ENCODE data around the gene PARD3.

The PARD3 gene

DNA sequence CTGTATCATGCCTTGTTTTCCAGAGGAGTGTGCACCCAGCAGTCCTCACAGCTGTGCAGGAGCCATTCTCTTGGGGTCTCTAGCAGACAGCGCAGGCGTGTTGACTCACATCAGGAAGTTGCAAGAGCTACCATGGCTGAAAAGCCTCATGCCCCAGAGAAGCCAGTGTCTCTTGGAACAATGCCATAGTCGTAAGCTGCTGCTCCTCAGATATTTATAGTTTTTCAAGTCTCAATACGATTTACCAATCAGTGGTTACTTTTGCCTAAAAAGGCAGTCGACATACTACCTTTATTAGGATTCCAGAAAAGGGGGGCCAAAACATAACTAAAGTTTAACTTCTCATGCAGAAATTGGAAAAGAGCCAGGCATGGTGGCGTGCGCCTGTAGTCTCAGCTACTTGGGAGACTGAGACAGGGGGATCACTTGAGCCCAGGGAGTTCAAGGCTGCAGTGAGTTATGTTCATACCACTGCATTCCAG, 407.7 kb downstream of the PARD3 start:
- peak in 1 of 2 experiments; percentile 7 for DNase-seq

DNA sequence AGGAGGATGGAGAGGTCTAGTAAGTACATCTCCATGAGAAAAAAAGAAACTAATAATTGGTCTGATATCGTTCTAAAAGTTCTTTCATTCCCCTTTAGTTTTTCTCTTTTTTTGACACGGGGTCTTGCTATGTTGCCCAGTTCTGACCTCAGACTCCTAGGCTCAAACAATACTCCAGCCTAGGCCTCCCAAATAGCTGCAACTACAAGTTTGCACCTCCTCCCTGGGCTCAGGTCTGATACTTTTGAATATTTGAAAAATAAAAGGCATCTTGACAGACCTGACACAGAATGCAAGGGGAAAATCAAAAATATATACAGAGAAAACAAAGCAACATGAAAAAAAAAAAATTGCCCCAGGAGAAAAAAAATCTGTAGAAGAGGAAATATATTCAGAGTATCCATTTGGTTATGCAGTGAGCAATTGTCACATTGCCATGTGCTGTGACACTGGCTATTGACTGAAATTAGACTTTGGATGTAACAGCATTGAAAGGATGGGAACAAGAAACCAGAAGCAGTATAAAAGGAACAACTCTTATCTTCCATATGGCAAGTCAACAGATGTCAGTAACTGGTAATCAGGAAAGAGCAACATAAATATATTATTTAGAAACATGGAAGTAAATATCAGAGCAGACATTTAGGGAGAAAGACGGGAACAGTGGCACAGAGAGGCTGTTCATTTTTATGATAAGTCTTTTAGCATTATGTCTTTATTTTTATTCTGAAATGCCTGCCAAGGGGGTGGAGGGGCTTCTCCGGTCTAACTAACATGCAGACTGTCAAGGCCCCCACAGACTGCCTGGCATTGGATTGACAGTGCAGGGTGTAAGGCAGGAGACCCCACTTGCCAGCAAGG, 408.4 kb downstream of the PARD3 start:
- no peak for DNase-seq

- no peak for DNase-seq
These were observed 409.3 kb downstream of the PARD3 start for GRCh38 chr10:34405611-34406462.

DNA sequence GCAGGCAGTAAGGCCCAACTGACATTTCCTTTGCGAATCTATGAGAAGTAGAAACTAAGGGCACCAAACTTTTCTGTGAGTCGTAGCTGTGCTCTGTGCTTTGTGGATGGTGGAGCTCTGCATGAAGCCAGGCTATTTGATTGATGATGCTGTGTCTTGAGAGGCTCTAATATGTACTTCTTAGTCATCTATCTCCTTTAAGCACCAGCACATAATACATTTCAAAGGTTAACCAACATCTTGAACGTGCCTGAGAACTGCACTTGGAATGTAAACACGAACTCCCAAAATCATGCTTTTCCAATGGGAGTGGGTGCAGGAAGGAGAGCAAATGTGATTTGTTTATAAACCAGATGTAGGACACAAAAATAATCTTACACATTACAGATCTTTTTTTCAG, 411.6 kb downstream of the PARD3 start:
- no peak for DNase-seq

- DNase-seq: no peak
These were observed 415.0 kb downstream of the PARD3 start for GRCh38 chr10:34400075-34400474.

DNA sequence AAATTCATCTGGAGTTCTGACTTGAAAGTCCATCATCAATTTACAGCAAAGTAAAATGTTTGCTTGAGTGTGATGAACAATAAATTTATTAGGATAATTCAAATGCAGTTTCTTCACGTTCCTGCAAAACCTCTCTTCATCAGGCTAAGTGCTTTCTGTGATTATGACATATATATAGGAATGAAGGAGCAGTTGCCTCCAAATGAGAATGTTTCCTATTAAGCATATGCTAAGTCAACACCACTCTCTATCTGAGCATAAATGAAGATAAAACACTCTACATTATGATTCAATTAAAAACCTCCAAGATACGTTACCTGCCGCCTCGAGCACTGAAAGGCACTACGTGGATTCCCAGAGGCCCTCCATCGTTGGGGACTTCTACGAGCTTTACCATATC, 416.1 kb downstream of the PARD3 start:
- no peak for DNase-seq

DNA sequence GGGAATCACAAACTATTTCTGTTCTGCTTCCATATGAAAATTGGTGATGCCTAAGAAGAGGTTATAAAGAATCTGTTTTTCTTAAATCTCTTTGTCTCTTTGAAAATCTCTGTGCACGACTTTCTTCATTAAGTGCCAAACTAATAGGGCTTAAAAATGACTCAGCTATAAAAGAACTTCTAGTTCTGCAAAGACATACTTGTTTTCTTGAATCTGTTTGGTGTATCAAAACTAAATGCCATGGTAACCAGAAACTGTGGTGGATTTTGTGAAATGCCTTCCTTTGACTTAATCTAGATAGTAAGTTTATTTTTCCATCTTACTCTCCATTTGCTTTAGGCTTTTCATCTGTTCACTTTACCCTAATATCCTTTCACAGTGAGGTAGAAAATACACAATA, 417.8 kb downstream of the PARD3 start:
- no peak for DNase-seq

GRCh38 chr10:34396663-34397062, 418.4 kb downstream of the PARD3 start:
- DNase-seq: no peak

DNA sequence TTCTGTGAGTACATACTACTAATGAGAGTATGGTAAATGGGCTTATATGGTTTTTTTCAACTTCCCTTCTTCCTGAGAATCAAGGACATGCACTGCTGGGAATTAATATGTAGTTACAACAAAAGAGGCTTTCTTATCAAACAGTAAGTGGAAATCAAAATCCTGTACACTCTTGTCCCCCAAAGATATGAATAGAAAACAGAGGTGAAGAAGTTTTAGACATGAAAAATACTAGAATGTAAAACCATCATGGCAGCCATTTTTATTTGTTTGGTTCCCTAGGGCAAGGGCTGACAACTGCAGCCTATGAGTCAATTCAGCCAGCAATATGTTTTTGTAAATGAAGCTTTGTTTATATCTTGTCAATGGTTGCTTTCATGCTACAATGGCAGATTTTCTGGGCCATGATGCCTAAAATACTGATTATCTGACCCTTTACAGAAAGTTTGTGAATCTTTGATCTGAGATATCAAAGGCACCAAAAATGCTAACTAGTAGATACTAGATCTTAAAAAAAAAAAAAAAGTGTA, 422.4 kb downstream of the PARD3 start:
- DNase-seq: no peak

DNA sequence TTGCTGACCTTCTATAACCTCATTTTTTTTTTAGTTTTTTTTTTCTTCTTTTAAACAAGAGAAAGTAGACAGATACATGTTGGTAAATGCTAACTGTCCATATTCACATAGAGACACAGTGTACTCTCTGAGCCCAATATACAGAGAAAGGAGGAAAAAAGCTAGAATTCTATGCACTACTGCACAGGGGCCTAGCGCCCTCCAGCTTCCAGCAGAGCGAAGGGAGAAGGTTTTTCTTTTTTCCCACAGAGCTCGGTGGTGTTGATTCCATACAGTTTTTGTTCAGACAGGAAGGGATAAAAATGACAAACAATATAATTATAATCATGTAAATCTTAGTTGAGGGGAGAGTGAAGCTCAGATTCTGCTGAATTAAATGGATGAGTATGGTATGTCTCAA, 423.9 kb downstream of the PARD3 start:
- peak in 1 of 2 experiments; percentile 74 for DNase-seq

DNA sequence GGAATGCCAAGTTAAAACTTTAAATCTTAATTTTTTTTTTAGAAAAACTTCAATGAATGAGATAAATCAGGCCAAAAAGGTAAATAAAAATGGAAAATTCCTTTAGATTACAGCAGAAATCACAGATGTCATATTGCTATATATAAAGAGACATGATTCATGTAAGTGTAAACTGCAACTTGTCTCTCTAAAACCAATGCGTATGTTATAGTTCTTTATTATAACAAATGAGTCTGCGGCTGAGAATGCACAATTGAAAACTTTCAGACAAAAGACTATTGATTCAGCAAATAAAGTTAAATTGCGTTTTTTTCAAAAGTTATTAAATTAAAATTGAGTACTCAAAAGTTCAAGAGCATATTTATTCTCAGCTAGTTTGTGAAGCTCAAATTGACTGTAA, 425.3 kb downstream of the PARD3 start:
- DNase-seq: no peak

DNA sequence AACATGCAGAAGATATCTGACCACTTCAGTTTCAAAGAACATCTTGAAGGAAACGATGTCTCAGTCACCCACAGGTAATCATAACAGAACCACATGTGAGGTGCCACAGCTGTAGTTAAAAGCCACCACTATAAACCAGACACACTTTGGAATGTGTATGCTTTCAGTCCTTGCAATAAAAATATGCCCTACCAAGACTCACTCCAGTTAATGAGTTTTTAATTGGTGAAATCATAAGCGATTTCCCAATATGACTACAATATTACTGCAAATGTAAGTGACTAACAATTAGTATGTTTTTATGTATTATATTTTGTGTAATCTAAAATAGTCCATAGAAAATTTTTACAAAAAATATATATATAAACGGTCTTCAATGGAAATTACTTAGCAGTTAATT, 428.2 kb downstream of the PARD3 start:
- no peak for DNase-seq

DNA sequence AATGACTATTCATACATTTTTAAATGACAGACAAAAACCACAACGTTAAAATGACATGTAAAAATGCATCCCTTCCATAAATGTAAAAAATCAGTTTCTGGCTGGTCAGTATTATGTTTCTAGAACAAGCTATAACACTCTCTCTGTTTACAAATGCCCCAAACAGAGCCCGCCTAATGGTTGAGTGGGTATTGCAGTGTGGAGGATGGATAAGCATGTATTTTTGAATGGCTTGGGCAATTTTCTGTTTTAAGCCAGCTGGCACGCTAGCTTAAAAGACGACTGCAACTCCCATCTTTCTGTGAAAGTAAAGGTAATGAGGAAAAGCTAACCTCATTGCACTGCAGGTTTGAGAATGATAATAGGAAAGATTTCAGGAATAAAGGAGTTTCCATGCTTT, 430.7 kb downstream of the PARD3 start:
- peak; percentile 22 to 61 for DNase-seq

DNA sequence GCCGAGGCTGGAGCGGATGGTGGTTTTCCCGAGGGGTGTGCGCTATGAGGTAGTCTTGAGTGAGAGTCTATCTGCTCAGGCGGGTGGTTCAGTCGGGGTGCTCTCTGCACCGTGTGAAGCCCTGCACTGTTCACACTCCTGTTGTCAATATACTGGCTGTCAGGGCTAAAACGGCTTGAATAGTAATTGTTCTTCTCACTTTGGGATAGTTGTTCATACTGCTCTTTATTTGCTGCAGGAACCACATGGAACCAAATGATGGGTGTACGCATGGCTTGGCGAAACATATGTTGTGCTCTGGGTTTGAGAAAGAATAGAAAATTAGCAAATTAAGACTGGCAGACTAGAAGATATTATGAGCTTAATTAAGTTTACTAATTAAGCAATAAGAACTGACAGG, 432.5 kb downstream of the PARD3 start:
- DNase-seq: no peak

DNA sequence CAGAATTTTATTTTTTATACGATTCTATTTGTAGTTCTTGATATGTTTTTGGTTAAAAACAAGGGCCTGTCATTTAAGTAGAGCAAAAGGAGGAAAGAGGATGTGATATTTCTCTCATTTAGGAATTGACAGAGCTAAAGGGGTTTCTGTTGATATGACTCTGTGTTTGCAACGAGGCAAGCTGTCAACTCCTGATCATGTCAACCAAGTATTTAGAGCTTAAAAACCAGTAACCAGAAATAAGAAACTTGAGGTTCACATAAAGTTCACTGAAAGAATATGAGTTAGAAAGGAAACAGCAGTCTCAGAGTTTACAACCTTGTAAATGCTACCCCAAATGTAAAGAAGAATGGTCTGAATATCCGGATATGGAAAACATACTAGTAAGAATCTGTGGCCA, 434.2 kb downstream of the PARD3 start:
- no peak for DNase-seq

DNA sequence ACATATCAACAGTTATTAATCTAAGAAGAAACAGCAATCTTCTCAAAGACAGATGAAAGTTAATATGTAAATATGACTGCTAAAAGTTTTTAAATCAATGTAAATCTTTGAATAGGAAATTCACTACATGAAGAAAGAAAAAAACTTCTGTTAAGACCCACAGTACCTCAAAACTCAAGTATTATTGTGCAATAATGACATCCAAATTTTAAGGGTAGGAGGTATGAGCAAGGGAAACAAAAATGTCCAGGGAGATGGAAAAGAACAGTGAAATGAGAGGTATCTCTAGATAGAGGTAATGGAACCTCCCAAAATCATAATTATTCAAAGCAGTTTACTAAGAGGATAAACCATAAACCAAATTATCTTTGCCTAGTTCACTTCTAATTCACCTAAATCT, 436.8 kb downstream of the PARD3 start:
- DNase-seq: no peak

DNA sequence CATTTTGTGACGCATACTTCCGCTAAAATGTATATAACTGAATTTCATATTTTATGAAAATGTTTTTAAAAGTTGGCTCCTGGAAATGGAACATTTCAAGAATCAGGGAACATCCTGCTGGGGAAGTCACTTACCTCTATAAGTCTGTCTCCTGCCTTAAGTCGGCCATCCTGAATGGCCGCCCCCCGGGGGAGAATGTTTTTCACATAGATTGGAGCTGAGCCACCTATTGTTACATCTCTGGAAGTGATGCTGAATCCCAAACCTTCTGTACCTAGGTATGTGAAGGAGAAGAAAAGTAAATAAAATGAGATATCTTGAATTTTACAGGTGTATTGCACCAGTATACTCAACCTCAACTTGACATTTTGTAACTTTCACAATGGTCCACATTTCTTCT, 437.3 kb downstream of the PARD3 start:
- DNase-seq: no peak

DNA sequence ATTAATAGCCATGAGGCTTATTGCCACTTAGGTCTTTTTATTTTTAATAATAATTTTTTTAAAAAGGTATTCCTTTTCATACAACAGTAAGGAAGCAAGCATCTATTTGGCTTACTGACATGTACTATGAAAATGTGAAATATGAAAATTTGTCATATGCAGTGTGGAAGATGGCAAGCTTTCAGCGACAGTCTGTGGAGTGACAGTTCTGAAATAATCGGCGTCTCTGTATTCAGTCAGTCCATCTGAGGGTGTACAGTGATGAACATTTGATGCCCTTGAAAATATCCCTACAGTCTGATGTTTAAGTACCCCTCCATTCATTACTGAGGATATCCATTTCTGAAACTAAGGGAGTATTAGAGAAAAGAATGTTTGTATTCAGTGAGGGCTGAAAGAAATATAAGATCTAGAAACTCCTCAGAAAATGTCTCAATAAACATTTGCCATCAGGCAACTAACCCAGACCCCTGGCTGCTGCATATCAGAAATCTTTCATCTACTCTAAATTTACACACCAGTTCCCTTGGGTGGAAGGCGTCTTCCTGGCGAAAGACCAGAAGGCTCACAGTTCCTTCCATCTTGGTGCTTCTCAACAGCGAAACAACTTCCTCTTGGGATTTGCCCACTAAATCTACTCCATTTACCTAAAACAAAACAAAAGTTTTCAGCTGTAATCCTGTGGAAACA, 440.6 kb downstream of the PARD3 start:
- DNase-seq: no peak

DNA sequence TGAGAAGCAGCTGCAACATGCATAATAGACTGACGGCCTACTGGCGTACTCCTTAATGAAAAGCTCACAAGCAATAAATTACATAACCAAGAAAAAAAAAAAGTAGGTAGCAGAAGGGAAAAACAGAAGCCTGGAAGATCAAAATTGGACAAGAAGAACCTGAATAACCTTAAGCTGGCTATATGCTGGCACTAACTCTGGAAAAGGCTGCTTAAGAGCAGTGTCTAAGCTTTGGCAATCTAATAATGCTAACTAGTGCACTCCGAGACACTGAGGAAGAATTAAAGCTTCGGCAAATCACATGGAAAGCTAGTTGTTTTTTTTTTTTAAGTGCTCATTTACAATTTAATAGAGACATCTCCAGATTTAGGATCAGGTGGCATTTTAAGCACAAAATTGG, 441.9 kb downstream of the PARD3 start:
- no peak for DNase-seq

DNA sequence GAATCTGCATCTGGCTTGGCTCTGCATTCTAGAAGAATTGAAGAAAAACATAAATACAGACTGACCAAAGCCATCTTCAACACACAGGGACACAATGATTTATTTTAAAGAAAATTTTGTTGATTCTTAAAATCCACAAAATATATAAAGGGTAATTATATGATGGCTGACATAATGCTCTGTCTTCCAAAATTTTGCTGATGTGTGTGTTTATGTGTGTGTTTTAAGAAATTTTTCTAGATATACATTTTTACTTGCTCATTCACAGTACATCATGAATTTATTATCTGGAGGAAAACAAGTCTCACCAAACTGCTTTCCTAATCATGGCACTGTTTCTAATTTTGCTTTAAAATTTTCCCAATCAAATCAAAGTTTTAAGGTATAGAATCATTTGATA, 442.6 kb downstream of the PARD3 start:
- DNase-seq: no peak

DNA sequence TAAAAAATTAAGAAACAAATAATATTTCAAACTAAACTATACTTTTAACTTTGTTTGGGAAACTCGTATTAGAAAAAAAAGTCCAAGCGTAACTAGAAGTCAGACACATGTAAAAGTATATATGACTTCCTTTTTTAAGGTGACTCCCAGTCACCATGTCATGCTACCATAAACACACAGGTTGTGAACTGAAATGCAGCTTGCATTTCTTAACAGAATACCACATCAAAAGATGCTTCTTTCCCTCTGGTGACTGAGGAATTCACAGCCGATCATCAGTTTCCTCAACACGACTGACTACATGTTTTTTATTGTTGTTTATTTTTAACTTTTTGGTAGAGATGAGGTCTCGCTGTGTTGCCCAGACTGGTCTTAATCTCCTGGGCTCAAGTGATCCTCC, 445.0 kb downstream of the PARD3 start:
- no peak for DNase-seq

DNA sequence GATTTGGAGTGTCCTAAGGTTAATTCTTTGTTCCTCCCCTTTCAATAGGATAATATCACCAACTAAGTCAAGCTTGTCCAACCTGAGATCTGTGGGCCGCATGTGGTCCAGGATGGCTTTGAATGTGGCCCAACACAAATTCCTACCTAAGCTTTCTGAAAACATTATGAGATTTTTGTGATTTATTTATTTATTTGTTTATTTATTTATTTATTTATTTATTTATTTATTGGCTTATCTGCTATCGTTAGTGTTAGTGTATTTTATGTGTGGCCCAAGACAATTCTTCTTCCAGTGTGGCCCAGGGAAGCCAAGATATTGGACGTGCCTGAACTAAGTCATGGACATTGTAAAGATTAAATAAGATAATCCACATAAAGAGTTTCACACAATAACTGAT, 446.0 kb downstream of the PARD3 start:
- DNase-seq: no peak
